Testis (tissue), 3 donors: ENCODE data around the gene CYBA. TPM values are rescaled to one million over a fixed set of nuclear protein-coding genes. Genes with fewer than 3 reads are reported as not detected.
A peak's percentile ranks its signal among the peaks of the same experiment; 100 is the strongest.

Experiments
- DNase-seq: peaks from one replicate; pipeline ENCODE4 v3.0.0-alpha.2; 2019
- H3K27ac ChIP-seq, 2 donors: fragments of 200-600 bp; sonication (generic); one replicate each; pipeline ENCODE4 v1.5.1; 2019
- H3K27me3 ChIP-seq: fragments of 200-600 bp; sonication (generic); one replicate; pipeline ENCODE4 v1.5.1; 2019
- H3K36me3 ChIP-seq: fragments of 200-600 bp; sonication (generic); one replicate; pipeline ENCODE4 v1.5.1; 2017; ENCODE audit warnings: low read depth; ENCODE audit errors: missing control alignments
- H3K4me1 ChIP-seq: fragments of 200-600 bp; sonication (generic); one replicate; pipeline ENCODE4 v1.5.1; 2019
- H3K4me3 ChIP-seq, 2 donors: fragments of 200-600 bp; sonication (generic); one replicate each; pipeline ENCODE4 v1.5.1; 2017 to 2019
- H3K9me3 ChIP-seq: fragments of 200-600 bp; sonication (generic); one replicate; pipeline ENCODE4 v1.5.1; 2017
- CTCF ChIP-seq, 3 experiments: fragments of 450-650 bp in 2 of 3; fragments of 200-600 bp in 1 of 3; sonication (generic) in 1 of 3; IDR thresholded peaks; one replicate each; pipeline ENCODE4 v1.5.1; 2016 to 2019; ENCODE audit warnings: antibody characterized with exemption in 3 of 3, mild to moderate bottlenecking in 2 of 3, moderate library complexity in 1 of 3
- POLR2A ChIP-seq: fragments of 450-650 bp; IDR thresholded peaks from one replicate; pipeline ENCODE4 v1.6.1; 2017; ENCODE audit warnings: antibody characterized with exemption, mild to moderate bottlenecking, moderate library complexity
- WGBS, 2 donors: methylation state at CpG; one replicate each; pipeline ENCODE4 v1.1.5; 2018; 5-methylcytosine and 5-hydroxymethylcytosine counted together
- intact Hi-C: fragments of 100-400 bp; cut with DNase I; formaldehyde crosslinking; loops from one replicate; pipeline ENCODE4 v1.15.1; 2023; ENCODE audit warnings: low total_unique reads
- polyA plus RNA-seq: library from polyadenylated mRNA; stranded (reverse); fragments of 350-450 nt; fragmentation: Illumina TruSeq; extraction: RNeasy Lipid Tissue Mini Kit (QIAGEN cat#74804); gene quantifications from one replicate; pipeline ENCODE4 v1.2.3, GENCODE V29; 2014; ENCODE audit warnings: low read depth, low replicate concordance; ENCODE audit not compliant: insufficient read depth
- total RNA-seq, 2 donors: library from RNA; depleted of rRNA; stranded (reverse); fragments of >200 nt; gene quantifications; one replicate each; pipeline ENCODE4 v1.2.3, GENCODE V29; 2016

The CYBA gene
- total and polyA plus RNA-seq, 3 donors from 2014 or later = 11.7 to 40.0 (median 34.9) TPM

- intact Hi-C loops = no loop called here
- no peak for TF ChIP-seq CTCF (IDR thresholded peaks at IDR 0.05)
- TF ChIP-seq POLR2A = no peak
- Histone ChIP-seq H3K27ac (no peak overlapping the region), H3K27me3 (no peaks in the 10 kb centered on the region), H3K9me3 (no peaks in the 10 kb centered on the region), H3K4me1 (no peaks in the 10 kb centered on the region), H3K36me3 (no peaks in the 10 kb centered on the region), H3K4me3 (no peak overlapping the region)
- no peak for DNase-seq
- 90 to 95% methylated on average over 7 to 23 of the region's 23 CpGs for WGBS, 2 donors
Observed at GRCh38 chr16:88630941-88631340, 19.9 kb downstream of the CYBA start.

GRCh38 chr16:88630433-88630832 is 20.4 kb downstream of the CYBA start:
- DNase-seq = no peak
- H3K27ac ChIP-seq = no peak overlapping the region
- 86 to 89% methylated on average over 2 to 12 of the region's 12 CpGs for WGBS, 2 donors
- no peaks in the 10 kb centered on the region for H3K36me3 ChIP-seq
- no peak for TF ChIP-seq POLR2A
- TF ChIP-seq CTCF (IDR thresholded peaks at IDR 0.05) = no peak
- no peak overlapping the region for H3K4me3 ChIP-seq
- no peaks in the 10 kb centered on the region for H3K4me1 ChIP-seq
- H3K9me3 ChIP-seq = no peaks in the 10 kb centered on the region
- H3K27me3 ChIP-seq = no peaks in the 10 kb centered on the region
- intact Hi-C loops = no loop called here

GRCh38 chr16:88629835-88630234 is 21.0 kb downstream of the CYBA start:
- Histone ChIP-seq H3K9me3 (no peaks in the 10 kb centered on the region), H3K27me3 (no peaks in the 10 kb centered on the region), H3K4me3 (no peak overlapping the region), H3K4me1 (no peaks in the 10 kb centered on the region), H3K27ac (no peak overlapping the region), H3K36me3 (no peaks in the 10 kb centered on the region)
- intact Hi-C loops = no loop called here
- no peak for TF ChIP-seq CTCF (IDR thresholded peaks at IDR 0.05)
- TF ChIP-seq POLR2A = no peak
- WGBS, 2 donors = 89 to 91% methylated on average over 6 to 9 of the region's 9 CpGs
- no peak for DNase-seq

- intact Hi-C loops = no loop called here
- peak; percentile 28 for DNase-seq
- no peaks in the 10 kb centered on the region for H3K36me3 ChIP-seq
- TF ChIP-seq POLR2A (no peak), CTCF (IDR thresholded peaks at IDR 0.05) (no peak)
- H3K27me3 ChIP-seq = no peaks in the 10 kb centered on the region
- WGBS, 2 donors = 61 to 71% methylated on average over 9 to 12 of the region's 12 CpGs
- H3K4me3 ChIP-seq = no peak overlapping the region
- no peaks in the 10 kb centered on the region for H3K4me1 ChIP-seq
- no peaks in the 10 kb centered on the region for H3K9me3 ChIP-seq
- H3K27ac ChIP-seq = no peak overlapping the region
Observed at GRCh38 chr16:88628512-88628974, 22.3 kb downstream of the CYBA start.
